GM03348 (cell line): ENCODE measurements around the gene HACD4.
"Not testable (repeated sequence)": the region's sequence is repeated elsewhere in the genome, so short reads cannot be mapped to it uniquely, and the experiment has no call there.

Source experiments
- DNase-seq: peaks from one replicate; pipeline ENCODE4 v3.0.0; 2012; ENCODE audit warnings: low spot score

HACD4 gene

DNA sequence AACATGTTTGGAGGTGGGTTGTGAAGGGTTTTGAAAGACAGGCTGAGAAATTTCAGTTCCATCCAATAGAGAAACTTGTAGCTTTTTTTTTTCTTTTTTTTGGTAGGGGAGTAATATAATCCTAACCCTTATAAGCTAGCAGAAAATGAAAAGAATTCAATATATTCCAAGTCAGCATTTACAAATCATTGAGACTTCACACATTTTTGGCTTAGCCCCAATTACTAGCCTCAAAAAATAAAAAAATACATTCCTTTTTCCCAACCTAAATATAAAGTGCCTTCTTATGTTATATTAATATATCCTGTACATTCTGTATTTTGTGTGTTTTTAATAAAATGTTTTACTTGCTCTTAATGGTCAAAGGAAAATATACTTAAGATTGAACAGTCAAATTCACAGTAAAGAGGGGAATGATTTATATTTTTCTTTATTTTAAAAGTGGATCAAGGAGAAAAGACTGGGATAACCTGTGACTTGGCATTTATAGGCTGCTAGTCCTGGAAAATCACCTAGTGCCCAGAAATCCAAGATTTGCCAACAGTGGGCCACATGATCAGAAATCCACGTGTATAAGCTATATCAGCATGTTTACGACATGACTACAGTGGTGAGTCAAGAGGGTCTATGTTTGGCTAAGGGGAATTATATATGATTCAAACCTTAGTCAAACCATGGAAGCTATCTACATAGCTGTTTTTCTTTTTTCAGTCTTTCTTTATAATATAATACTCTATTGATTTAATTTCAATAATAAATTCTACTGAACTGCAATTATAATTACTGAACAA, 14.5 kb downstream of the HACD4 start:
- peak; percentile 14 for DNase-seq

DNA sequence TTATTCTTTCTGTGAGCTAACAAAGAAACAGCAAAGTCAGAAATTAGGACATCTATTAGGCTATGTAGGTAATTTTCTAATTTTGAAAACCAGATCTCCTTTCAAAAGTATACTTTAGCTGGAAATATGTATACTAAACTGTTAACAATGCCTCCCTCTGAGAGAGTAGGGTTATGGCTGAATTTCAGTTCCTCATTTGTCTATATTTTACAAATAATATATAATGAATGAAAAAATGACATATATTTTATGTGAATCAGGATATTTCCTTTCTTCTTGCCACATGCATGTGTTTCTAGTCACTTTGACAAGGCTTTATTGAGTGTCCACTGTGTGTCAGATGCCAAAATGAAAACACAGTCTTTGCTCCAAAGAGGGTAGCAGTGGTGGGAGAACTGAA, 15.4 kb downstream of the HACD4 start:
- DNase-seq: no peak

DNA sequence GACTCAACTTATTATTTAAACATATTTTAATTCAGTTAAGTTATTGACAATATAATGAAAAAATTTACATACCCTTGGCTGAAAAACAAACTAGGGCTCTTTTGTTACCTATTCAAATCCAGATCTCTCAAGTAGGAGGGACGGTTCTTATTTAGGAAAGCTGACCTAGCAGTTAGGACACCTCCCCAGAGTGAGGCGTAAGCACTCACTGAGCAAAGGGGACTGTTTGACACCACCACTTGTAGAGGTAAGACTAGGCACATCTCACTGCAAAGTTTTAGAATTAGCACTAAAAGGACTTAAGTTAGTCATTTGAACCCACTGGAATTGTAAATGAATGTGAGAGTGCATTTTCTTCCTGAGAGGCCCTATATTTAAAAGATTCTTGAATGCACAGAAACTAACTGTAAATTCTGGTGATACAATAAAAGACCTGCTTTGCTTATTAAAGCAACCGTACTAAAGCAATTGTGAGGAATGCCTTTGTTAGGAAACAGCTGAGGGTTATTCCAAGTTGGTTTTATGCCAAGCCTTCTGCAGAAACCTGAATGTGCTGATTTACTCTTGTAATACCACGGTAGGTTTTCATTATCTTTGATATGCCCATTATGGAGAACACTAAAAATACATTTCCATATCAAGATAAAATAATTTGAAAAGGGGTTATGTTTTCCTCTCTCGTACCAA, 16.2 kb downstream of the HACD4 start:
- DNase-seq: no peak

DNA sequence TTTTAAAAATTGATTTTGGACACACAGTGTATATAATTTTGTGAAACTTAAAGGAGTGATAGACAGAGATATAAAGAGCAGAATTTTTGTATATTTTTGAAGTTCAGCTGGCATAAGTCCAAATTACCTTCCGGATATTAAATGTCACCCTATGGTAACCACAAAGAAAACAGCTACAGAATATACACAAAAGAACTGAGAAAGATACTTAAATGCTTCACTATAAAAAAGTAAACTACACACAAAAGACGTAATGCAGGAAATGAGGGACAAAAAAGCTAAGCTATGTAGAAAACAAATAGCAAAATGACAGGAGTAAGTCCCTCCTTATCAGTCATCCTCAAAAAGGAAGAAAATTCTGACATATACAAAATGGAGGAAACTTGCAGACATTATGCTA, 29.4 kb downstream of the HACD4 start:
- no peak for DNase-seq

DNA sequence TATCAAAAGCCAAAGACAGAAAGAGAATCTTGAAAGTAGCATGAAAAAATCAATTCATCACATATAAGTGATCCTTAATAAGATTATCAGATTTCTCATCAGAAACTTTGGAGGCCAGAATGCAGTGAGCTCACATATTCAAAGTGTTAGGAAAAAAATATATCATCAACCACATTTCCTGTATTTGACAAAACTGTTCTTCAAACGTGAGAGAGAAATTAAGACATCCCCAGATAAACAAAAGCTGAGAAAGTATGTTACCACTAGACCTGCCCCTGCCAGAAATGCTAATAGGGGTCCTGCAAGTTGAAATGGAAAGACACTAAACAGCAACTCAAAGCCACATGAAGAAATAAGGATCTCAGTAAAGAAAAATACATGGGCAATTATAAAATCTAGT, 29.9 kb downstream of the HACD4 start:
- no peak for DNase-seq

DNA sequence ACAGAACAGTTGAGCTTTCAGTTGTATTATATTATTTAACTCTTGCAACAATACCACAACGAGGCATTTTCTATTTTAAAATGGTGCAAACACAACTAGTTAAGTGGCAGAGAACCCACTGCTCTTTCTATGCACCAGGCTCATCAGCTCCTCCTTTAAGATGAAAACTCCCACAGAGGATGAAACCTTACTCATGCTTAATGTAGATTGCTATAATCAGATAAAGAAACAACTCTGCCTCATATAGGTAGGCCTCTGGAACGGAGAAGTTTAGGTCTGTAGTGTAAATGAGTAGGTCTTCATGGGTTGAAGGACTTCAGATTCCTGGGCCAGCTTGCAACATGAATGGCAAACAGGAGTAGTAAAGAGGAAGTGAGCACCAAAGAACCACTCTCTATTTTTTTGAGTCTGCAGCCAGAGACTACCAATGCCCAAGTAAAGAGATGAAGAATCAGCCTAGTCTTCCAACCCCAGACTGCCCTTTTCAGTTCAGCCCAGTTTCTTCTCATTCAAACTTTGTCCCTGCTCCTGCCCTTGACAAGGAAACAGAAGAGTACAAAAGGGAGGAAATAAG, 33.9 kb downstream of the HACD4 start:
- DNase-seq: no peak

DNA sequence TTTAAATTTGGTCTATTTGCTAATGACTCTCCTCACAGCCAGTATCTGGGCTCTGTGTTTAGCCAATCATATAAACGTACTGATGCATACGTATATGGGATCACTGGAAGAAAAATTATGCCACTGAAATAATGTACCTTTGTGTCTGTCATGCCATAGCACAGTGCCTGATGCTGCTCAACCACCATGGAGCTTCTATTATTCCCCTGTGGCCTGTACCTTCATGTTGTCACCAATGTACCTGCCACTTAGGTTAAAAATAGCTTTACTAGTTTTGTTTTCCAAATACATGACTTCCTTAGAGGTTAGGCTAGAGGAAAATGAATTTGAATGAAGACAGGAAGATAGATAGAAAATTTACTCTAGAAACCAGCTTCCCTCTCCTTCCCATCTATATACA, 34.6 kb downstream of the HACD4 start:
- no peak for DNase-seq

DNA sequence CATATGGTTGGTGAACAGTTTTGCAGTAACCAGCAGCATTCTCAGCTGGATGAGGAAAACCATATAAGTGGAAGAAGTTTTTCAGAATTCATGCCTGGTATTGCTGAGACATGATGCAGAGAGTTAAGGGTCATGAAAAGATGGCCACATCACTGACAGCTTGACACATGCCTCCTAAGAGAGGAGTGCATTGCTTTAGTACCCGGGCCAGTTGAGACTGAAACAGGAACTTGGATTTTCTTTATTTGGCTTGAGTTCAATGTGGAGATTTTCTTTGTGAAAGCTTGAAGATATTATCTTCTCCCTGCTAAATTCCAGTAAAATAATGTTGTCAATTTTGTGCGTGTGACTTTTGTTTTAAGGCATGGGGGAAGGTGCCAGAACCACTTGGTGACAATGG, 35.8 kb downstream of the HACD4 start:
- DNase-seq: no peak

DNA sequence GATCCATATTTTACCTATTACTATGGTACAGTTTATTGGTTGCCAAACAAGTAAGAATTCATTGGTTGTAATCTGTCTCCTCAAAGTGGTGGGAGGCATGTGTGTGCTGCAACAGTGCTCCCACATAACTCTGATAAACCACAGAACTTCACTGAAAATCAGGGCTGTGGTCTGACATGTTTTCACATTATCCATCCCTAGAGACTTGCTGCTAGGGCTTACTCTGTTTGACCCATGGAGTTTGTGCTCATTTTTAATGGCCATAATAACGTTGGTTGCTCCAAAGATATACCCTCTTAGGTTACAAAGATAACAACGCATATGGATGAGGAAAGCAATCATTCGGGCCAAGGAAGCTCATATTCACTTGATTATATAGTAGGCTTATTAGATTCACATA, 37.0 kb downstream of the HACD4 start:
- no peak for DNase-seq

DNA sequence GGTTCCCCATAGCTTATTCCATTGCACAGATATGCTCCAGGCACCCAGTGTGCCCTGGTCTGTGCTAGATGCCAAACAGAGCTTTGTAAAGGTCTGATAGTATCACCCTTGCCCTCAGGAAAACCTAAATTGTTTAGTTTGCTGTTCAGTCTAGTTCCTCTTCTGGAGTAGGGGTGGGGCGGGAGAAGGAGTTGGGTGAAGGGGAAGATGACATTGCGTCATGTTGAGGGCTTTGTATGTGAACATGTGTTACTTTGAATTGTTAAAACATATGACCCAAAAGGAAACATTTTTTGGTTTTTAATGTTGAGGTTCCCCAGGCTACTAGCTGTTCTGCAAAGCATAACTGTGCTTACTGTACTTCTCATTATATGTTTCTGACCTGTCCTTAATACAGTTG, 40.6 kb downstream of the HACD4 start:
- no peak for DNase-seq

DNA sequence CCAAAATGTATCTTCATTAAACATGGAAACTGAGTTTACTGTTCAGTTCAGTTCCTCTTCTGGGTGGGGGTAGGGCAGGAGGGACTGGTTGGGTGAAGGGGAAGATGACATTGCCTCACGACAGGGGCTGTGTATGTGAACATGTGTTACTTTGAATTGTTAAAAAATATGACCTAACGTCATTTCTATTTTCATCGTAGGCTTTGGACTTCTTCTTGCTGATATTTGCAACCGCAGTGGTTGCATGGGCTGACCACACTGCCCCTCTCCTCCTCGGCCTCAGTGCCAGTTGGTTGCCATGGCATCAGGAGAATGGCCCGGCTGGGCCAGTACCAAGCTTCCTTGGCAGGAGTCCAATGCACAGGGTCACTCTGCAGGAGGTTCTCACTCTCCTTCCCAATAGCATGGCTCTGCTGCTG, 41.5 kb downstream of the HACD4 start:
- DNase-seq: no peak

DNA sequence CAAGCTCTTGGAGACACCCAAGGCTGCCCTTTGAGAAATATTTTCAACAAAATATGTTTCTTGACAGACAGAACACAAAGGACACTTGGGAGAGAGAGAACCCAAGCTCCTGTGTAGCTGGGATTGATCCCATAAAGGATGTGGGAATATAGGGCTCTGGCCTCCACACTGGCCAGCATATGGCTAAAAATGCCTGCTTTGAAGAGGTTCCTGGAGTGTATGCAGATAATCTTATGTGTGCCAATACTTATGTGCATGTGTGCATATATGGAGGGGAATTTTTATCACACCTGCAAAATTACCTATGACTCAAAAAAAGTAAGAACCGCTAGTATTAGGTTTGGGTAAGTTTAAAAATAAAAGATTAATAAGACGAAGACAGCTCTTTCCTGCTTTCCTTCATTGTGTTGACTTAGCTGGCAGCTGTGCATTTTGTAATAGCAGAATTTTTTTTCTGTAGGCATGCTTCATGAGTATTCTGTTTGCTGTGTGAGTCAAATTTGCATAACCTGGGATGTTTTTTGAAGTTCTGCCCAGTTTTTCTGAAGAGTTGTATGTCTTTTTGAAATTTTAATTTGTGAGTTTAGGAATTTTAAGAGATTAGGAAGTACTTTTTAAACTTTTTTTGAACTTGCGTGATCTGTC, 42.6 kb downstream of the HACD4 start:
- no peak for DNase-seq

DNA sequence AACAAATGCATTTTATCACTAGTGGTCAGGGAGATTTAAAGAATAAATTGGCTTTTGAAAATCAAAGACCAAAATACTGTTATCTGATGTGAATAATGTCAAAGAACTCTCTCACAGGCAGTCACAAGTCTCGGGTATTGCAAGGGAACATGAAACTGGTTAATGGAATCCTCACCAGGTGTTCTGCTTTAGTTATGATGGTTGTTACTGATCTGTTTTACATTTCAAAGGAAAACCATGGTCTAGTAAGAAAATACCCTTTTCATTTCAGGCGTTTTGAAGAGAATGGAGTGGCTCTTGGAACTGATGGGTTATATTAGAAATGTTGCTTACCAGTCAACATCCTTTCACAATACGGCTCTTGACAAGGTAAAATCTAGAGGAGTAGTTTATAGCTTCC, 43.4 kb downstream of the HACD4 start:
- DNase-seq: no peak

DNA sequence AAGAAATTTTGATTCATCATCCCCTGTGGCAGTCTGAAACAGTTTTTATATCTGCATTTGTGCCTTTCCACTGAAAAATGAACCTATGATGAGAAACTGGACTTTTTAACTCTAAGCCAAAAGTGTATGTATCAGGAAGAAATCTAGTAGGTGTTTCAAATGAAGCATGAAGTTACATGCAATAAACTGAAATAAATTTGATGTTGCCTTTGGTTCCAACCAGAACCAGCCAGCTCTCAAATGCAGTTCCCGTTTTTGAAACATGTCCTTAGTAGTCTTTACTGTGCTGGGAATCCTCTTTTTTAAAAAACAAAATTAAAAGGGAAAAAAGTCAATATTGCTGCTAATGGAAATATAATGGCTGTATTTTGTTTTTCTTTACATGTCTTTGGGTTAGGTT, 43.9 kb downstream of the HACD4 start:
- DNase-seq: no peak

DNA sequence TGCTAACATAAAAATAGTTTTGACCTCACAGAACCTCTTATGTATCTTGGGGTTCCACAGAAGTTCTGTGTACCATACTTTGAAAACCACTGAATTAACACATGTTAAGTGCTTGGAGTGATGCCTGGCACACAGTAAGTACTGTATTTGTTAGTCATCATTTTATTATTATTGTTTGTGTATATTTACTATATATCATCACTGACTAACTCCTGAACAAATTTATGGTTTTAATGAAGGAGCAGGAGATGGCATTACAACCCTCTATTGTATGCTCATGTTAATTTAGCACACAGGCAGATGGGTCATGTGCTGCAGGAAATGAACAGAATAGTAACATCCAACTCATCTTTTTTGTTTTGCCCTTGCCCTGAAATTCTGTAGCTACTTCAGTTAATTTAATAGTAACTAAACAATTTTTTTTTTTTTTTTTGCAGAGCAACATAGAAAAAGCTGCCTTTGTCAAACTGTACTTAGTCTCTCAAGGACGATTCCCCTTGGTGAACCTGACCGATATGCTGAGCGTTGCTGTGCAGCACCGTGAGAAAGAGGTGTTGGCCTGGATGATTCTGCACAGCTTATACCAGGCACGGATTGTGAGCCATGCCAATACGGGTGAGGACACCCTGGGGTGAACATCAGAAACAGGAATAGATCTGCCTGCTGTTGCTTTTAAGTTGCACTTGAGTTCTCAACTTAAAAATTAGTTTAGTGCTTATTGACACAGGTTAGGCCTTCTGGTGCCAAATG, 45.4 kb downstream of the HACD4 start:
- DNase-seq: no peak

DNA sequence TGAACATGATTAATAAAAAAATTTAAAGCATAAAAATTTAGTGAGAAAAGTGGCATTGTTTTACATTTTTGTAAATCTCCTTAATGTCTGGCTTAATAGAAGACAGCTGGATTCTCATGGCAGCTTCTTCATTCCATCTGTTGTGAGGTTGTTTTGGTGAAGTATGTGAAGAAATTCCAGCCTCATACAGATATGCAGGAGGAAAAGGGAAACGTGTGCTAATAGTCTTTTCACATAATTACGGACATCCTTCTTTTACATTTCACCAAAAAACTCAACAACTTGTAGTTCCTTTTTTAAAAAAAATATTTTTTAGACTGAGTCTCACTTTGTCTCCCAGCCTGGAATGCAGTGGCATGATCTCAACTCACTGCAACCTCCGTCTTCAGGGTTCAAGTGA, 46.9 kb downstream of the HACD4 start:
- peak; percentile 55 for DNase-seq

DNA sequence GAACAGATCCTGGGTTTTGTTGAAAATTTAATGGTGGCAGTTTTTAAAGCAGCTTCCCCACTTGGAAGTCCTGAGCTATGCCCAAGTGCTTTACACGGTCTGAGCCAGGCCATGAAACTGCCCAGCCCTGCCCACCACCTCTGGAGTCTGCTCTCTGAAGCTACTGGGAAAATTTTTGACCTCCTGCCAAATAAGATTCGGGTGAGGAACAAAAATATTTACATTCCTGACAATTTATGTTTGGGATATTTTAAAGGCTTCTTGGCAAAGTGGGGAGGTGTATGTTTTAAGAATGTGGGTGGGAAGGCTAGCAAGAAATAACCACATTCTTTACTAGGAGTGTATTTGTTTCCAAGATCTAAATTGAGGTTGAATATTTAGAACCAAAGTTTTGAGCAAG, 50.0 kb downstream of the HACD4 start:
- peak; percentile 76 for DNase-seq

DNA sequence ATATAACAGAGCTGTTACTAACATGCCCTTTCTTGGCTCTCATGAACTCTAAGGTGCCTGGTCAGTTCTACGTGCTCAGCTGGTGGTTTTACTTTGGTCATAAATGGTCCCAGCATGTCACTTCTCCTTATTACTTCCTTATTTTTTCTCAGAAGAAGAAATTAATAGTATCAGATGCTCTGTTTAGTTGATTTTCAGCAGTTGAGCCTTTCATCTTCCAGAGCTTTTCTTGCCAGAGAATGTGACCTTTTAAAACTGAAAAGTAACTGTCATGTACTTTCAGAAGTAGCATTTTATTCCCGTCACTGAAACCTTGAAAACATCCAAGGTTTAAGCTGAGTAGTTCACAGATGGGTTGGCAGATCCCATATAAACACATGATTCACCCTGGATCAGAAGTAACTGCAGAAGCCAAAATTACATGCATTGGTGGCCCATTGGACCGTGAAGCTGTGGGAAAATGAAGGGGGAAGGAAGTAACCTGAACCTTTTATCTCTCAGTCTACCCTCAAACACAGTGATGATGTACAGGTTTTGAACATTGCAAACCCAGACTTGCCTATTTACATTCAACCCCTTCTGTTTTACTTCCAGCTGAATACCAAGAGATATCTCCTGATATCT, 50.5 kb downstream of the HACD4 start:
- peak; percentile 60 for DNase-seq

DNA sequence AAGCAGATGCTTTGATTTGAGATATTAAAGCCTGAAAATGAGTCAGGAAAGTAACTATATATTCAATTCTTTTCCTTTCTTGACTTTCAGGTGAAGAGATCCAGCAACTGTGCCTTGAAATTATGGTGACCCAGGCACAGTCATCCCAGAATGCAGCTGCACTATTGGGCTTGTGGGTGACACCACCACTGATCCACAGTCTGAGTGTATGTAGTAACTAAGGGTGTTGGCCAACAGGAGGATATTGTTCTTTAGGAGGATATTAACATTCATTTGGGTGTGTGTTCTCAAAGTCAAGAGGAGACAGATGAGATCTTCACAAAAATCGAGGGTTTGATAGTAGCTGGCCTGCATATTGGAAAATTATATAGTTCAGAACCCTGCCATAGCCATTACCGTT, 53.2 kb downstream of the HACD4 start:
- DNase-seq: no peak

DNA sequence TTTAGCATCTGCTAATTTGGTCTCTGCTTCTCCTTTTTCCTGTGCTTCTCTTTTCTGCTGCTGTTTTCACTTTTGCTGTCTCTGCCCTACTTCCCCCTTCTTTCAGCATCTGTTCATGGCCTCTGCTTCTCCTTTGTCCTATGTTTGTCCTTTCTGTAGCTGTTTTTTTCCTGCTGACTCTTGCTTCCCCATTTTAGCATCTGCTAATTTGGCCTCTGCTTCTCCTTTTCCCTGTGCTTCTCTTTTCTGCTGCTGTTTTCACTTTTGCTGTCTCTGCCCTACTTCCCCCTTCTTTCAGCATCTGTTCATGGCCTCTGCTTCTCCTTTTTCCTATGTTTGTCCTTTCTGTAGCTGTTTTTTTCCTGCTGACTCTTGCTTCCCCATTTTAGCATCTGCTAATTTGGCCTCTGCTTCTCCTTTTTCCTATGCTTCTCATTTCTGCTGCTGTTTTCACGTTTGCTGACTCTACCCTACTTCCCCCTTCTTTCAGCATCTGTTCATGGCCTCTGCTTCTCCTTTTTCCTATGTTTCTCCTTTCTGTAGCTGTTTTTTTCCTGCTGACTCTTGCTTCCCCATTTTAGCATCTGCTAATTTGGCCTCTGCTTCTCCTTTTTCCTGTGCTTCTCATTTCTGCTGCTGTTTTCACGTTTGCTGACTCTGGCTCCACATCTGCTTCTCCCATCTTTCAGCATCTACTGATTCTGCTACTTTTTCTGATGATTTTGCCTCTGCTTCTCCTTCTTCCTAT, 57.1 kb downstream of the HACD4 start:
- not testable (repeated sequence) for DNase-seq
